Measurements from ENCODE around the gene PCDHB7. TPM values are rescaled to one million over a fixed set of nuclear protein-coding genes. Genes with fewer than 3 reads are reported as not detected.

PCDHB7 gene
- total and polyA plus RNA-seq, 2 of the 4 experiments (the other 2 are of a cell fraction), result 0.18 to 0.38 TPM

Other genes with a start within 250 kb of the PCDHB7 start
Only the 30 nearest of the 37 such genes appear.
- gene PCDHAC2, start 206.2 kb upstream of the PCDHB7 start, total RNA-seq (2012; rRNA removed), result not detected in 2 replicates
- gene PCDHAC2, start 206.2 kb upstream of the PCDHB7 start, polyA plus RNA-seq (2012; rRNA removed), result not detected in 2 replicates
- not detected in 2 replicates for gene PCDHB1, start 121.3 kb upstream of the PCDHB7 start, total RNA-seq (2012; rRNA removed)
- not detected in 2 replicates for gene PCDHB1, start 121.3 kb upstream of the PCDHB7 start, polyA plus RNA-seq (2012; rRNA removed)
- gene PCDHB2, start 78.0 kb upstream of the PCDHB7 start, total RNA-seq (2012; rRNA removed), result 0.36 and 0.56 TPM in 2 replicates
- gene PCDHB2, start 78.0 kb upstream of the PCDHB7 start, polyA plus RNA-seq (2012; rRNA removed), result 0.46 and 0.65 TPM in 2 replicates
- gene PCDHB3, start 72.2 kb upstream of the PCDHB7 start, total RNA-seq (2012; rRNA removed), result under 0.01 and 0.18 TPM in 2 replicates
- 0.10 and 0.12 TPM in 2 replicates for gene PCDHB3, start 72.2 kb upstream of the PCDHB7 start, polyA plus RNA-seq (2012; rRNA removed)
- gene PCDHB4, start 50.8 kb upstream of the PCDHB7 start, total RNA-seq (2012; rRNA removed), result under 0.01 TPM in 1 of 2 replicates, not detected in the other
- 0.03 and 0.06 TPM in 2 replicates for gene PCDHB4, start 50.8 kb upstream of the PCDHB7 start, polyA plus RNA-seq (2012; rRNA removed)
- 0.18 and 0.28 TPM in 2 replicates for gene PCDHB5, start 37.4 kb upstream of the PCDHB7 start, total RNA-seq (2012; rRNA removed)
- 0.32 TPM in 2 replicates for gene PCDHB5, start 37.4 kb upstream of the PCDHB7 start, polyA plus RNA-seq (2012; rRNA removed)
- gene PCDHB6, start 22.6 kb upstream of the PCDHB7 start, total RNA-seq (2012; rRNA removed), result under 0.01 TPM in 1 of 2 replicates, not detected in the other
- 0.07 and 0.11 TPM in 2 replicates for gene PCDHB6, start 22.6 kb upstream of the PCDHB7 start, polyA plus RNA-seq (2012; rRNA removed)
- gene PCDHB8, start 5.1 kb downstream of the PCDHB7 start, total RNA-seq (2012; rRNA removed), result 0.18 and 0.28 TPM in 2 replicates
- 0.03 and 0.07 TPM in 2 replicates for gene PCDHB8, start 5.1 kb downstream of the PCDHB7 start, polyA plus RNA-seq (2012; rRNA removed)
- 0.18 and 0.56 TPM in 2 replicates for gene PCDHB16, start 9.7 kb downstream of the PCDHB7 start, total RNA-seq (2012; rRNA removed)
- 0.36 and 0.93 TPM in 2 replicates for gene PCDHB16, start 9.7 kb downstream of the PCDHB7 start, polyA plus RNA-seq (2012; rRNA removed)
- under 0.01 and 0.18 TPM in 2 replicates for gene PCDHB9, start 14.5 kb downstream of the PCDHB7 start, total RNA-seq (2012; rRNA removed)
- gene PCDHB9, start 14.5 kb downstream of the PCDHB7 start, polyA plus RNA-seq (2012; rRNA removed), result 0.10 and 0.24 TPM in 2 replicates
- gene PCDHB10, start 19.7 kb downstream of the PCDHB7 start, total RNA-seq (2012; rRNA removed), result under 0.01 and 0.18 TPM in 2 replicates
- 0.19 and 0.22 TPM in 2 replicates for gene PCDHB10, start 19.7 kb downstream of the PCDHB7 start, polyA plus RNA-seq (2012; rRNA removed)
- under 0.01 TPM in 2 replicates for gene PCDHB11, start 27.0 kb downstream of the PCDHB7 start, total RNA-seq (2012; rRNA removed)
- 0.05 TPM in 1 of 2 replicates, not detected in the other for gene PCDHB11, start 27.0 kb downstream of the PCDHB7 start, polyA plus RNA-seq (2012; rRNA removed)
- under 0.01 and 0.18 TPM in 2 replicates for gene PCDHB12, start 36.1 kb downstream of the PCDHB7 start, total RNA-seq (2012; rRNA removed)
- gene PCDHB12, start 36.1 kb downstream of the PCDHB7 start, polyA plus RNA-seq (2012; rRNA removed), result 0.09 and 0.13 TPM in 2 replicates
- gene PCDHB13, start 41.3 kb downstream of the PCDHB7 start, total RNA-seq (2012; rRNA removed), result 0.18 and 0.28 TPM in 2 replicates
- 0.26 and 0.27 TPM in 2 replicates for gene PCDHB13, start 41.3 kb downstream of the PCDHB7 start, polyA plus RNA-seq (2012; rRNA removed)
- 0.18 and 0.28 TPM in 2 replicates for gene PCDHB14, start 50.7 kb downstream of the PCDHB7 start, total RNA-seq (2012; rRNA removed)
- 0.36 and 0.39 TPM in 2 replicates for gene PCDHB14, start 50.7 kb downstream of the PCDHB7 start, polyA plus RNA-seq (2012; rRNA removed)
- 0.18 and 0.28 TPM in 2 replicates for gene PCDHB15, start 72.8 kb downstream of the PCDHB7 start, total RNA-seq (2012; rRNA removed)
- 0.14 and 0.17 TPM in 2 replicates for gene PCDHB15, start 72.8 kb downstream of the PCDHB7 start, polyA plus RNA-seq (2012; rRNA removed)
- 0.28 TPM in 1 of 2 replicates, not detected in the other for gene SLC25A2, start 131.4 kb downstream of the PCDHB7 start, total RNA-seq (2012; rRNA removed)
- not detected in 2 replicates for gene SLC25A2, start 131.4 kb downstream of the PCDHB7 start, polyA plus RNA-seq (2012; rRNA removed)
- 51.8 and 100 TPM in 2 replicates for gene TAF7, start 148.1 kb downstream of the PCDHB7 start, total RNA-seq (2012; rRNA removed)
- gene TAF7, start 148.1 kb downstream of the PCDHB7 start, polyA plus RNA-seq (2012; rRNA removed), result 38.4 and 45.7 TPM in 2 replicates
- gene PCDHGA1, start 157.9 kb downstream of the PCDHB7 start, total RNA-seq (2012; rRNA removed), result 0.83 and 0.90 TPM in 2 replicates
- gene PCDHGA1, start 157.9 kb downstream of the PCDHB7 start, polyA plus RNA-seq (2012; rRNA removed), result 0.86 and 0.92 TPM in 2 replicates
- gene PCDHGA2, start 166.1 kb downstream of the PCDHB7 start, total RNA-seq (2012; rRNA removed), result 3.3 and 3.4 TPM in 2 replicates
- 3.6 and 4.0 TPM in 2 replicates for gene PCDHGA2, start 166.1 kb downstream of the PCDHB7 start, polyA plus RNA-seq (2012; rRNA removed)
- gene PCDHGA3, start 171.2 kb downstream of the PCDHB7 start, total RNA-seq (2012; rRNA removed), result 1.4 and 1.7 TPM in 2 replicates
- 1.6 and 1.8 TPM in 2 replicates for gene PCDHGA3, start 171.2 kb downstream of the PCDHB7 start, polyA plus RNA-seq (2012; rRNA removed)
- 3.3 and 3.6 TPM in 2 replicates for gene PCDHGB1, start 177.5 kb downstream of the PCDHB7 start, total RNA-seq (2012; rRNA removed)
- 1.9 TPM in 2 replicates for gene PCDHGB1, start 177.5 kb downstream of the PCDHB7 start, polyA plus RNA-seq (2012; rRNA removed)
- 5.0 and 5.4 TPM in 2 replicates for gene PCDHGA4, start 182.4 kb downstream of the PCDHB7 start, total RNA-seq (2012; rRNA removed)
- 3.0 and 3.5 TPM in 2 replicates for gene PCDHGA4, start 182.4 kb downstream of the PCDHB7 start, polyA plus RNA-seq (2012; rRNA removed)
- gene PCDHGB2, start 187.3 kb downstream of the PCDHB7 start, total RNA-seq (2012; rRNA removed), result 2.8 and 3.0 TPM in 2 replicates
- 2.4 and 2.6 TPM in 2 replicates for gene PCDHGB2, start 187.3 kb downstream of the PCDHB7 start, polyA plus RNA-seq (2012; rRNA removed)
- gene PCDHGA5, start 191.5 kb downstream of the PCDHB7 start, total RNA-seq (2012; rRNA removed), result 1.7 and 2.0 TPM in 2 replicates
- gene PCDHGA5, start 191.5 kb downstream of the PCDHB7 start, polyA plus RNA-seq (2012; rRNA removed), result 1.3 and 1.4 TPM in 2 replicates
- 5.9 and 6.7 TPM in 2 replicates for gene PCDHGB3, start 197.6 kb downstream of the PCDHB7 start, total RNA-seq (2012; rRNA removed)
- gene PCDHGB3, start 197.6 kb downstream of the PCDHB7 start, polyA plus RNA-seq (2012; rRNA removed), result 3.3 and 3.4 TPM in 2 replicates
- 4.1 and 4.2 TPM in 2 replicates for gene PCDHGA6, start 201.2 kb downstream of the PCDHB7 start, total RNA-seq (2012; rRNA removed)
- gene PCDHGA6, start 201.2 kb downstream of the PCDHB7 start, polyA plus RNA-seq (2012; rRNA removed), result 4.7 TPM in 2 replicates
- 3.3 and 3.4 TPM in 2 replicates for gene PCDHGA7, start 210.1 kb downstream of the PCDHB7 start, total RNA-seq (2012; rRNA removed)
- 3.1 and 3.2 TPM in 2 replicates for gene PCDHGA7, start 210.1 kb downstream of the PCDHB7 start, polyA plus RNA-seq (2012; rRNA removed)
- 16.4 and 17.6 TPM in 2 replicates for gene PCDHGB4, start 215.1 kb downstream of the PCDHB7 start, total RNA-seq (2012; rRNA removed)
- 10.0 TPM in 2 replicates for gene PCDHGB4, start 215.1 kb downstream of the PCDHB7 start, polyA plus RNA-seq (2012; rRNA removed)
- gene PCDHGA8, start 220.0 kb downstream of the PCDHB7 start, total RNA-seq (2012; rRNA removed), result 2.0 and 2.2 TPM in 2 replicates
- gene PCDHGA8, start 220.0 kb downstream of the PCDHB7 start, polyA plus RNA-seq (2012; rRNA removed), result 0.87 and 0.89 TPM in 2 replicates

Data from IMR-90 (cell line).